GM21423 (cell line): ENCODE measurements around the gene SLC4A11.

ENCODE experiments used
- ATAC-seq: cut with Tn5 transposase; IDR thresholded peaks from one replicate; pipeline ENCODE4 v1.9.1; 2021; ENCODE audit warnings: mild to moderate bottlenecking, moderate library complexity; ENCODE audit not compliant: unreplicated experiment

SLC4A11 gene

GRCh38 chr20:3177746-3178485 lies 61.1 kb downstream of the SLC4A11 start:
- no peak for ATAC-seq
